GM10266 (cell line): Measurements from ENCODE around the gene ATXN3L.

Source experiments
- DNase-seq: peaks from one replicate; pipeline ENCODE4 v3.0.0; 2012; ENCODE audit errors: extremely low spot score
- TF ChIP-seq, protein P1 (sequence below): IDR thresholded peaks from 2 replicates; pipeline ENCODE4 v1.5.1; 2012; ENCODE audit warnings: mild to moderate bottlenecking, low read depth; ENCODE audit not compliant: control insufficient read depth, insufficient read depth; ENCODE audit errors: missing control alignments

ATXN3L gene

DNA sequence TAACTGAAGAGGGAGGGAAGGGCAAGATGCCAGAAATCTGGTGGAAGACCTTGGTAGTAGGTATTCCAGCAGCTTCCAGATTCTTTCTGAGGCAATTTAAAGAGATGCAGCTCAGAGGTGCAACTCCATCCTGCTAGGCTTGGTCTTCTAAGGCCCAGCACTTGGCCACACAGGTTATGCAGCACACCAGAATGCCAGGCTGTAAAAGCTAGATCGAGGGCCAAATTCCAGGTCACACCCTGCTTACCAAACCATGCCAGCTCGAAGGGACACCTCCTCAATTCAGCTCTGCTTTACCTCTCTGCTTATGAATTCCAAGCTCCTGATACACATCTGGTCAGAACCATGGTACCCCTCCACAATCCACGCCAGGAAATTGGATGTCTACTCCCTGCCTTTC lies 19.8 kb upstream of the ATXN3L start:
- no peak for DNase-seq
- TF ChIP-seq, protein P1, sequence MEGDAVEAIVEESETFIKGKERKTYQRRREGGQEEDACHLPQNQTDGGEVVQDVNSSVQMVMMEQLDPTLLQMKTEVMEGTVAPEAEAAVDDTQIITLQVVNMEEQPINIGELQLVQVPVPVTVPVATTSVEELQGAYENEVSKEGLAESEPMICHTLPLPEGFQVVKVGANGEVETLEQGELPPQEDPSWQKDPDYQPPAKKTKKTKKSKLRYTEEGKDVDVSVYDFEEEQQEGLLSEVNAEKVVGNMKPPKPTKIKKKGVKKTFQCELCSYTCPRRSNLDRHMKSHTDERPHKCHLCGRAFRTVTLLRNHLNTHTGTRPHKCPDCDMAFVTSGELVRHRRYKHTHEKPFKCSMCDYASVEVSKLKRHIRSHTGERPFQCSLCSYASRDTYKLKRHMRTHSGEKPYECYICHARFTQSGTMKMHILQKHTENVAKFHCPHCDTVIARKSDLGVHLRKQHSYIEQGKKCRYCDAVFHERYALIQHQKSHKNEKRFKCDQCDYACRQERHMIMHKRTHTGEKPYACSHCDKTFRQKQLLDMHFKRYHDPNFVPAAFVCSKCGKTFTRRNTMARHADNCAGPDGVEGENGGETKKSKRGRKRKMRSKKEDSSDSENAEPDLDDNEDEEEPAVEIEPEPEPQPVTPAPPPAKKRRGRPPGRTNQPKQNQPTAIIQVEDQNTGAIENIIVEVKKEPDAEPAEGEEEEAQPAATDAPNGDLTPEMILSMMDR = no peak

DNA sequence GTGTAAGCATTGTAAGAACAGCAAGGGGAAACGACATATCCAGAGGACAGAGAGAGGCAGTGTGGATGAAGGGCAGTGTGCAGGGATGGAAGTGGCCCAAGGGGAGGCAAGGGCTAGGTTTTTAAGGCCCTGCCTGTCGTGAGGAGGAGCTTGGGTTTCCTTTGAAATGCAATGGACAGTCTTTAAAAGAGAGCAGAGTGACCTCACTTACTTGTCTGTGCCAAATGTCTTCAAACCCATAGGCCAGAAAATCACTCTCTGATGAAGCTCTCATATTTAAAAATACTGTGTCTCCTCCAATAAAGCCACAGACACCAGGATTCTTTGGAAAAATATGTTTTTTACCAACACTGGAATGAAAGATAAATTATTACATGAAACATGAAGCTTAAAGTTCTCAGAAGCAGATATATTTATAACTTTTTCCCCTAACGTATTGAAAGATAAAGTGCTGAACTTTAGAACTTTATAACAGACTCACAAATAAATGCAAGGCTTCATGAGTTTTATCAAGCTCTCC lies 19.2 kb upstream of the ATXN3L start:
- DNase-seq = no peak
- TF ChIP-seq, protein P1 = no peak

DNA sequence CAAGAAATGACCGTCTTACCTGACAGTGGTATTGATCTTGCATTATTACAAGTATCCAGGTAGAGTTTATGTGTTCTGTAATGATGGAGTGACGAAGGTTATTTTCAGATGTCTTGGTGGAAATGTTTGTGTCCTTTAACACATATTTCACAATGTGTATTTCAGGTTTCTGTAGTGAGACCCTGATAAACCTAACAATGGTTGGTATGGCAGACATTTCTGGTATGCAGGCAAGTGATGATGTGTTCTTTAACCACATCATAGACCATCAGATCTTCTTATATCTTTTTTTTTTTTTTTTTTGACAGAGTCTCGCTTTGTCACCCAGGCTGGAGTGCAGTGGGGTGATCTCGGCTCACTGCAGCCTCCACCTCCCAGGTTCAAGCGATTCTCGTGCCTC lies 14.6 kb upstream of the ATXN3L start:
- no peak for DNase-seq
- TF ChIP-seq, protein P1 = no peak

DNA sequence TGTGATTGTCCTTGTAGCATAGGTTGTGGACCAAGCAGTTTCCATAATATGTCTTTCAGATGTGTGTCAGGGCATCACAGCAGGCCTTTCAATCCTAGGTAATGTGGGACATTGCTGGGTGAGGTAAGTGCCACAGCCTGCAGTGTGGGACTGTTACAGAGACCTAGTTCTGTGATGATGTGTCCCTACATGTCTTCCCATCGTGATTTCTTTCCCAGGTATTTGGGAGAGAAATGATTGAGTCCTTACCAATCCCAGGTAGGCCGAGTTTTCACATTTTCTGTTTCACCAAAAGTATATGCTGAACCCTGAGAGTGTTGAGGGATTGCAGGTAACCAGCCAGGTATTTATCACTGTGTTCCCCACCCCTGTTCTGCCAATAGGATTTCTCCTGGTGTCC lies 10.6 kb upstream of the ATXN3L start:
- TF ChIP-seq, protein P1 = no peak
- no peak for DNase-seq

DNA sequence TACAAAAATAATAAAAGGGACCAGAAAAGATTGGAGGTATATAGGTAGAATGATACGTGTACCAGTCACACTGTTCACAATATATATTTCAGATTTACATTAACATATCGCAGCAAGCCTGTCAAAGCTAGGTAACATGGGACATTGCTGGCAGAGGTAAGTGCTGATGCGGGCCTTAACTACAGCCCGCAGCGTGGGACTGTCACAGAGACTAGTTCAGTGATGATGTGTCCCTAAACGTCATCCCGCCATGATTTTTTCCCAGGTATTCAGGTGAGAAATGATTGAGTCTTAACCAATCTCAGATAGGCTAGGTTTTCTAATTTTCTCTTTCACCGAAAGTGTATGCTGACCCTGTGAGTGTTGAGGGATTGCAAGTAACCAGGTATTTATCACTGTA lies 7.8 kb upstream of the ATXN3L start:
- no peak for DNase-seq
- TF ChIP-seq, protein P1 = no peak

DNA sequence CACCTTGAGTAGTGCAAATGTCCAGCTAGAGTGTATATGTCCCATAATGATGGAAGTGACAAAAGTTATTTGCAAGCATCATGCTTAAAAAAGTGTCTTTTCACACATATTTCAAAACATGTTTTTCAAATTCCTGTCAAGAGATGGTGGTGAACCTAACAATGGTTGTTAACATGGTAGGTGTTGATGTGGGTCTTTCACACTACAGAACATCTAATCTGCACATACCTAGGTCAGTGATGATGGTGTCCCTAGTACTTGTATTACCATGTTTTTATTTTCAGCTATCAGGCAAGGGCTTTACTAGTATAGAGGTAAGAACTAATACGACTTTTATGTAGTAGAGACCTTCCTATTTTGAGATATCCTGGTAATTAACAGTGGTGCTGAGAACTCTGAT lies 3.4 kb upstream of the ATXN3L start:
- no peak for DNase-seq
- TF ChIP-seq, protein P1 = no peak

DNA sequence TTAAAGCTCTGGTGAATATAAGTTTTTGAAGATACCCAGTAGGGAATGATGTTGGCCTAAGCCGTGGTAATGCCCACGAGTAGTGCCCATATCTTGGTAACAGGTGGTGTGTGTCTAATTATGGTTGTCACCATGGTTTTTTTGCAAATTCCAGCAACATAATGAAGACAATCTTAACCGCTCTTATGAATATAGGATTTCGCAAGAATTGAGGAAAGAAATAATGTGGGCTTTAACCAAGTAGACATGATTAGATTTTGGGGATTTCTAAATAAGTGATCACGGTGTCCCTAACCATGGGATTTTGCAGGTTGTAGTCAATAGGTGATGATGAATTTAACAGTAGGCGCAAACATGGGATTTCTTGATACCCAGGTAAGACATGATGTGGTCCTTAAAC lies 2.5 kb downstream of the ATXN3L start:
- no peak for DNase-seq
- TF ChIP-seq, protein P1 = no peak
